ENCODE results near the gene KRT23. TPM values are rescaled to one million over a fixed set of nuclear protein-coding genes. Genes with fewer than 3 reads are reported as not detected.
"Not testable (repeated sequence)": the region's sequence is repeated elsewhere in the genome, so short reads cannot be mapped to it uniquely, and the experiment has no call there.

The KRT23 gene
- polyA plus RNA-seq, 1 donor = 0.19 TPM

GRCh38 chr17:40950176-40950575 is 12.7 kb upstream of the KRT23 start:
- DNase-seq (ENCODE audit: low read depth) = no peak

- DNase-seq (ENCODE audit: low read depth) = no peak
Observed at GRCh38 chr17:40949418-40949817, 12.0 kb upstream of the KRT23 start.

- no peak for DNase-seq (ENCODE audit: low read depth)
Observed at GRCh38 chr17:40947929-40948328, 10.5 kb upstream of the KRT23 start.

GRCh38 chr17:40945414-40945813 is 8.0 kb upstream of the KRT23 start:
- DNase-seq (ENCODE audit: low read depth) = no peak

GRCh38 chr17:40944531-40944930 is 7.1 kb upstream of the KRT23 start:
- DNase-seq (ENCODE audit: low read depth) = no peak

- DNase-seq (ENCODE audit: low read depth) = no peak
Observed at GRCh38 chr17:40942553-40942952, 5.1 kb upstream of the KRT23 start.

GRCh38 chr17:40940266-40940665 is 2.8 kb upstream of the KRT23 start:
- DNase-seq (ENCODE audit: low read depth) = no peak

- no peak for DNase-seq (ENCODE audit: low read depth)
Observed at GRCh38 chr17:40938981-40939380, 1.5 kb upstream of the KRT23 start.

GRCh38 chr17:40936976-40937375 is 470 bp downstream of the KRT23 start:
- no peak for DNase-seq (ENCODE audit: low read depth)

- no peak for DNase-seq (ENCODE audit: low read depth)
Observed at GRCh38 chr17:40936437-40936971, 942 bp downstream of the KRT23 start.

GRCh38 chr17:40935624-40936023 is 1.8 kb downstream of the KRT23 start:
- DNase-seq (ENCODE audit: low read depth) = no peak

- DNase-seq (ENCODE audit: low read depth) = no peak
Observed at GRCh38 chr17:40932608-40933007, 4.8 kb downstream of the KRT23 start.

GRCh38 chr17:40931311-40931710 is 6.1 kb downstream of the KRT23 start:
- DNase-seq (ENCODE audit: low read depth) = no peak

GRCh38 chr17:40926341-40926740 is 11.1 kb downstream of the KRT23 start:
- DNase-seq (ENCODE audit: low read depth) = no peak

GRCh38 chr17:40922239-40922638 is 15.2 kb downstream of the KRT23 start:
- DNase-seq (ENCODE audit: low read depth) = no peak

GRCh38 chr17:40921026-40921425 is 16.4 kb downstream of the KRT23 start:
- DNase-seq (ENCODE audit: low read depth) = no peak

GRCh38 chr17:40917116-40917515 is 20.3 kb downstream of the KRT23 start:
- DNase-seq (ENCODE audit: low read depth) = not testable (repeated sequence)

GRCh38 chr17:40916366-40916765 is 21.1 kb downstream of the KRT23 start:
- no peak for DNase-seq (ENCODE audit: low read depth)

- no peak for DNase-seq (ENCODE audit: low read depth)
Observed at GRCh38 chr17:40915721-40916256, 21.7 kb downstream of the KRT23 start.

GRCh38 chr17:40915199-40915661 is 22.2 kb downstream of the KRT23 start:
- DNase-seq (ENCODE audit: low read depth) = no peak

- no peak for DNase-seq (ENCODE audit: low read depth)
Observed at GRCh38 chr17:40914075-40914855, 23.2 kb downstream of the KRT23 start.

- no peak for DNase-seq (ENCODE audit: low read depth)
Observed at GRCh38 chr17:40912486-40913210, 24.8 kb downstream of the KRT23 start.

- no peak for DNase-seq (ENCODE audit: low read depth)
Observed at GRCh38 chr17:40910441-40910841, 27.0 kb downstream of the KRT23 start.

All from forelimb muscle (tissue), 1 donor.